ENCODE measurements around the gene COL18A1. TPM values are rescaled to one million over a fixed set of nuclear protein-coding genes. Genes with fewer than 3 reads are reported as not detected.

The COL18A1 gene
- polyA plus RNA-seq, 1 donor (not counting 4 experiments of a cell fraction or from before 2014, with no cell fraction given) = 13.0 TPM

- Histone ChIP-seq H3K79me2 (ENCODE audit: control insufficient read depth, insufficient read depth, low read length) (no peaks in the 10 kb centered on the region), H2AFZ (ENCODE audit: control insufficient read depth, low read length) (no peak overlapping the region), H4K20me1 (ENCODE audit: control insufficient read depth, extremely low read depth, insufficient read depth, low read length) (no peaks in the 10 kb centered on the region), H3K9me1 (ENCODE audit: control insufficient read depth, extremely low read depth, insufficient read depth, low read length) (no peaks in the 10 kb centered on the region), H3K36me3 (ENCODE audit: control insufficient read depth in 2 of 2, extremely low read depth in 1 of 2, insufficient read depth in 2 of 2, low read length in 2 of 2) (no peaks in the 10 kb centered on the region), H3K4me1 (ENCODE audit: control insufficient read depth, extremely low read depth, insufficient read depth, low read length) (peaks cover 13% of the 10 kb centered on the region), H3K9me3 (ENCODE audit: control insufficient read depth, low read depth, low read length) (no peaks in the 10 kb centered on the region), H3K27ac (ENCODE audit: control insufficient read depth, insufficient read depth, low read length) (no peak overlapping the region), H3K27me3 (ENCODE audit: control insufficient read depth, extremely low read depth, insufficient read depth, low read length) (peaks cover 14% of the 10 kb centered on the region), H3K9ac (ENCODE audit: control insufficient read depth, extremely low read depth, insufficient read depth, low read length) (no peak overlapping the region), H3K4me3 (ENCODE audit: control insufficient read depth in 2 of 3, extremely low read depth in 1 of 3, insufficient read depth in 2 of 3, low read depth in 1 of 3, low read length in 3 of 3) (no peak overlapping the region), H3K4me2 (ENCODE audit: control insufficient read depth, extremely low read depth, insufficient read depth, low read depth, low read length) (no peak overlapping the region)
- TF ChIP-seq EZH2 (IDR thresholded peaks at IDR 0.05; ENCODE audit: low read length) = no peak
- no peak for TF ChIP-seq CTCF (optimal IDR thresholded peaks at IDR 0.05 in 1 of 3, IDR thresholded peaks at IDR 0.05 in 1 of 3, conservative IDR thresholded peaks at IDR 0.05 in 1 of 3; ENCODE audit: extremely low read depth in 1 of 3, insufficient read depth in 2 of 3, low read length in 3 of 3)
- DNase-seq (ENCODE audit: low read depth, low spot score) (no peak), FAIRE-seq (no peak)
- dilution Hi-C loops (cut with MboI; ENCODE audit: extremely low pct_ligation_motif_present, low sequenced_read_pairs) = no loop called here
Observed at GRCh38 chr21:45377325-45377709, 27.6 kb upstream of the COL18A1 start.

- Histone ChIP-seq H3K36me3 (ENCODE audit: control insufficient read depth in 2 of 2, extremely low read depth in 1 of 2, insufficient read depth in 2 of 2, low read length in 2 of 2) (no peaks in the 10 kb centered on the region), H3K4me1 (ENCODE audit: control insufficient read depth, extremely low read depth, insufficient read depth, low read length) (peaks cover 9% of the 10 kb centered on the region), H3K9ac (ENCODE audit: control insufficient read depth, extremely low read depth, insufficient read depth, low read length) (no peak overlapping the region), H3K79me2 (ENCODE audit: control insufficient read depth, insufficient read depth, low read length) (no peaks in the 10 kb centered on the region), H3K27ac (ENCODE audit: control insufficient read depth, insufficient read depth, low read length) (no peak overlapping the region), H4K20me1 (ENCODE audit: control insufficient read depth, extremely low read depth, insufficient read depth, low read length) (no peaks in the 10 kb centered on the region), H2AFZ (ENCODE audit: control insufficient read depth, low read length) (no peak overlapping the region), H3K9me3 (ENCODE audit: control insufficient read depth, low read depth, low read length) (no peaks in the 10 kb centered on the region), H3K9me1 (ENCODE audit: control insufficient read depth, extremely low read depth, insufficient read depth, low read length) (no peaks in the 10 kb centered on the region), H3K4me3 (ENCODE audit: control insufficient read depth in 2 of 3, extremely low read depth in 1 of 3, insufficient read depth in 2 of 3, low read depth in 1 of 3, low read length in 3 of 3) (no peak overlapping the region), H3K27me3 (ENCODE audit: control insufficient read depth, extremely low read depth, insufficient read depth, low read length) (peaks cover 19% of the 10 kb centered on the region), H3K4me2 (ENCODE audit: control insufficient read depth, extremely low read depth, insufficient read depth, low read depth, low read length) (no peak overlapping the region)
- no peak for DNase-seq (ENCODE audit: low read depth, low spot score)
- no peak for FAIRE-seq
- dilution Hi-C loops (cut with MboI; ENCODE audit: extremely low pct_ligation_motif_present, low sequenced_read_pairs) = no loop called here
- TF ChIP-seq EZH2 (IDR thresholded peaks at IDR 0.05; ENCODE audit: low read length) = no peak
- TF ChIP-seq CTCF (optimal IDR thresholded peaks at IDR 0.05 in 1 of 3, IDR thresholded peaks at IDR 0.05 in 1 of 3, conservative IDR thresholded peaks at IDR 0.05 in 1 of 3; ENCODE audit: extremely low read depth in 1 of 3, insufficient read depth in 2 of 3, low read length in 3 of 3) = no peak
Observed at GRCh38 chr21:45377866-45378257, 27.1 kb upstream of the COL18A1 start.

Measured in keratinocyte (primary cell).